ENCODE measurements around the gene VWF. TPM values are rescaled to one million over a fixed set of nuclear protein-coding genes. Genes with fewer than 3 reads are reported as not detected.

VWF gene
- total and polyA plus RNA-seq, 10 of the 15 experiments (the other 5 are each of a cell fraction or from before 2014, with no cell fraction given), result 0.08 to 0.23 TPM; not detected in 8

DNA sequence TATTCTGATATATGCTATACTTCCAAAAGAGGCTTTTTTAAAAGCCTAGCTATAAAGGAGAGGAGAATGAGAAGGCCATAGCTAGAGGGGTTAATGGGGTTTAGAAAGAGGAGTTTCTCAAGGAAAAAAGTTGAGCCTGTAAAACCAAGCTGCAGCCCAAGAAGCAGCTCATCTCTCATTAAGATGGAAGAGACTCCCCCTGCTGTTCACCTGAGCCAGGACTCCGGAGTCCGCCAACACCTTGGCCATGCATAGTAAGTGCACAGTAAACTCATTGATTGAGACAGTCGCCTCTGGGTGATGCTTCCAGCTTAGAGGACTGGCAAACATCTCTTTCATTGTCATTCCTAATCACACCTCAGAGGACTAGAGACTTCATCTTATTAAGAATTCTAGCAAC, 225.6 kb downstream of the VWF start (continued):
- TF ChIP-seq, protein P1, sequence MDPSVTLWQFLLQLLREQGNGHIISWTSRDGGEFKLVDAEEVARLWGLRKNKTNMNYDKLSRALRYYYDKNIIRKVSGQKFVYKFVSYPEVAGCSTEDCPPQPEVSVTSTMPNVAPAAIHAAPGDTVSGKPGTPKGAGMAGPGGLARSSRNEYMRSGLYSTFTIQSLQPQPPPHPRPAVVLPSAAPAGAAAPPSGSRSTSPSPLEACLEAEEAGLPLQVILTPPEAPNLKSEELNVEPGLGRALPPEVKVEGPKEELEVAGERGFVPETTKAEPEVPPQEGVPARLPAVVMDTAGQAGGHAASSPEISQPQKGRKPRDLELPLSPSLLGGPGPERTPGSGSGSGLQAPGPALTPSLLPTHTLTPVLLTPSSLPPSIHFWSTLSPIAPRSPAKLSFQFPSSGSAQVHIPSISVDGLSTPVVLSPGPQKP (IDR thresholded peaks at IDR 0.05; ENCODE audit: low read depth, low read length), result no peak
- no peak for TF ChIP-seq GATAD2B (conservative IDR thresholded peaks at IDR 0.05; ENCODE audit: low read depth)
- no peak for TF ChIP-seq IRF4 (IDR thresholded peaks at IDR 0.05; ENCODE audit: low read depth, low read length)
- TF ChIP-seq BRCA1 (IDR thresholded peaks at IDR 0.05; ENCODE audit: low read depth, low read length), result no peak
- TF ChIP-seq POLR2AphosphoS2 (IDR thresholded peaks at IDR 0.05; ENCODE audit: low read depth, low read length), result no peak
- TF ChIP-seq, protein P2, sequence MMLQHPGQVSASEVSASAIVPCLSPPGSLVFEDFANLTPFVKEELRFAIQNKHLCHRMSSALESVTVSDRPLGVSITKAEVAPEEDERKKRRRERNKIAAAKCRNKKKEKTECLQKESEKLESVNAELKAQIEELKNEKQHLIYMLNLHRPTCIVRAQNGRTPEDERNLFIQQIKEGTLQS (IDR thresholded peaks at IDR 0.05; ENCODE audit: borderline replicate concordance, extremely low read depth, low read depth, low read length), result no peak
- no peak for TF ChIP-seq NR2F1 (conservative IDR thresholded peaks at IDR 0.05)
- TF ChIP-seq IKZF2 (IDR thresholded peaks at IDR 0.05), result no peak
- no peak for TF ChIP-seq BACH1 (IDR thresholded peaks at IDR 0.05; ENCODE audit: borderline replicate concordance)
- TF ChIP-seq FOXM1 (IDR thresholded peaks at IDR 0.05; ENCODE audit: low read depth, low read length), result no peak
- TF ChIP-seq KDM1A (IDR thresholded peaks at IDR 0.05; ENCODE audit: borderline replicate concordance), result no peak

Small RNA genes lying within 50 kb of the gene (small RNA-seq; reads per million reads assigned to genes)
- not detected for gene RN7SL69P

Other genes starting within 250 kb of the VWF start
- gene ANO2, start 179.4 kb downstream of the VWF start, total RNA-seq (2014; rRNA removed), result not detected in 2 replicates
- not detected in 2 replicates for gene ANO2, start 179.4 kb downstream of the VWF start, total RNA-seq (2014; rRNA removed; fragmentation: Illumina TruSeq; extraction: Trizol)
- not detected in 2 replicates for gene ANO2, start 179.4 kb downstream of the VWF start, total RNA-seq (2021)
- not detected in 2 replicates for gene ANO2, start 179.4 kb downstream of the VWF start, polyA plus RNA-seq (2011; rRNA removed)
- gene ANO2, start 179.4 kb downstream of the VWF start, polyA plus RNA-seq (2014; fragmentation: Illumina TruSeq; extraction: Trizol), result not detected in 2 replicates
- not detected for gene ANO2, start 179.4 kb downstream of the VWF start, polyA plus RNA-seq (2014; fragmentation: Nextera tagmentation; extraction: Ambion mirVana)
- not detected in 2 replicates for gene ANO2, start 179.4 kb downstream of the VWF start, polyA plus RNA-seq (2014; rRNA removed)
- not detected for gene ANO2, start 179.4 kb downstream of the VWF start, polyA plus RNA-seq (2016; fragmentation: Nextera tagmentation; extraction: Ambion mirVana)
- gene CD9, start 75.7 kb upstream of the VWF start, total RNA-seq (2014; rRNA removed), result 7.2 and 8.6 TPM in 2 replicates
- 7.5 and 7.6 TPM in 2 replicates for gene CD9, start 75.7 kb upstream of the VWF start, total RNA-seq (2014; rRNA removed; fragmentation: Illumina TruSeq; extraction: Trizol)
- 7.9 and 8.3 TPM in 2 replicates for gene CD9, start 75.7 kb upstream of the VWF start, total RNA-seq (2021)
- gene CD9, start 75.7 kb upstream of the VWF start, polyA plus RNA-seq (2011; rRNA removed), result 29.9 and 33.1 TPM in 2 replicates
- 8.6 and 20.3 TPM in 2 replicates for gene CD9, start 75.7 kb upstream of the VWF start, polyA plus RNA-seq (2014; fragmentation: Illumina TruSeq; extraction: Trizol)
- 10 to 100 TPM in 1 of 2 experiments, 1 to 10 TPM in 1; 4.8 to 11.2 TPM for gene CD9, start 75.7 kb upstream of the VWF start, polyA plus RNA-seq (2014; fragmentation: Nextera tagmentation; extraction: Ambion mirVana)
- gene CD9, start 75.7 kb upstream of the VWF start, polyA plus RNA-seq (2014; rRNA removed), result 12.6 and 15.6 TPM in 2 replicates
- 10 to 100 TPM; 10.9 to 11.7 TPM for gene CD9, start 75.7 kb upstream of the VWF start, polyA plus RNA-seq (2016; fragmentation: Nextera tagmentation; extraction: Ambion mirVana)
- gene PLEKHG6, start 186.0 kb upstream of the VWF start, total RNA-seq (2014; rRNA removed), result 1.0 and 1.4 TPM in 2 replicates
- gene PLEKHG6, start 186.0 kb upstream of the VWF start, total RNA-seq (2014; rRNA removed; fragmentation: Illumina TruSeq; extraction: Trizol), result 0.60 and 0.72 TPM in 2 replicates
- 0.90 and 1.5 TPM in 2 replicates for gene PLEKHG6, start 186.0 kb upstream of the VWF start, total RNA-seq (2021)
- gene PLEKHG6, start 186.0 kb upstream of the VWF start, polyA plus RNA-seq (2011; rRNA removed), result 1.4 and 2.0 TPM in 2 replicates
- 0.10 and 0.62 TPM in 2 replicates for gene PLEKHG6, start 186.0 kb upstream of the VWF start, polyA plus RNA-seq (2014; fragmentation: Illumina TruSeq; extraction: Trizol)
- under 1 TPM; 0.10 to 0.20 TPM for gene PLEKHG6, start 186.0 kb upstream of the VWF start, polyA plus RNA-seq (2014; fragmentation: Nextera tagmentation; extraction: Ambion mirVana)
- 1.6 and 4.0 TPM in 2 replicates for gene PLEKHG6, start 186.0 kb upstream of the VWF start, polyA plus RNA-seq (2014; rRNA removed)
- 1 to 10 TPM; 1.4 to 2.3 TPM for gene PLEKHG6, start 186.0 kb upstream of the VWF start, polyA plus RNA-seq (2016; fragmentation: Nextera tagmentation; extraction: Ambion mirVana)
- 11.7 and 14.1 TPM in 2 replicates for gene TNFRSF1A, start 217.4 kb upstream of the VWF start, total RNA-seq (2014; rRNA removed)
- 7.3 and 9.8 TPM in 2 replicates for gene TNFRSF1A, start 217.4 kb upstream of the VWF start, total RNA-seq (2014; rRNA removed; fragmentation: Illumina TruSeq; extraction: Trizol)
- 16.2 and 16.5 TPM in 2 replicates for gene TNFRSF1A, start 217.4 kb upstream of the VWF start, total RNA-seq (2021)
- 16.5 and 18.9 TPM in 2 replicates for gene TNFRSF1A, start 217.4 kb upstream of the VWF start, polyA plus RNA-seq (2011; rRNA removed)
- gene TNFRSF1A, start 217.4 kb upstream of the VWF start, polyA plus RNA-seq (2014; fragmentation: Illumina TruSeq; extraction: Trizol), result 6.4 and 14.8 TPM in 2 replicates
- under 1 TPM; 0.24 to 0.77 TPM for gene TNFRSF1A, start 217.4 kb upstream of the VWF start, polyA plus RNA-seq (2014; fragmentation: Nextera tagmentation; extraction: Ambion mirVana)
- gene TNFRSF1A, start 217.4 kb upstream of the VWF start, polyA plus RNA-seq (2014; rRNA removed), result 12.7 and 13.1 TPM in 2 replicates
- 10 to 100 TPM; 10.6 to 13.0 TPM for gene TNFRSF1A, start 217.4 kb upstream of the VWF start, polyA plus RNA-seq (2016; fragmentation: Nextera tagmentation; extraction: Ambion mirVana)